GM11168 (cell line): ENCODE data around the gene ZNF473.

Source experiments
- in situ Hi-C: fragments of 300-500 bp; cut with MboI; formaldehyde crosslinking; loops from one replicate; pipeline ENCODE4 v1.12.0; 2022; ENCODE audit warnings: low sequenced_read_pairs; ENCODE audit not compliant: unreplicated experiment

The ZNF473 gene

DNA sequence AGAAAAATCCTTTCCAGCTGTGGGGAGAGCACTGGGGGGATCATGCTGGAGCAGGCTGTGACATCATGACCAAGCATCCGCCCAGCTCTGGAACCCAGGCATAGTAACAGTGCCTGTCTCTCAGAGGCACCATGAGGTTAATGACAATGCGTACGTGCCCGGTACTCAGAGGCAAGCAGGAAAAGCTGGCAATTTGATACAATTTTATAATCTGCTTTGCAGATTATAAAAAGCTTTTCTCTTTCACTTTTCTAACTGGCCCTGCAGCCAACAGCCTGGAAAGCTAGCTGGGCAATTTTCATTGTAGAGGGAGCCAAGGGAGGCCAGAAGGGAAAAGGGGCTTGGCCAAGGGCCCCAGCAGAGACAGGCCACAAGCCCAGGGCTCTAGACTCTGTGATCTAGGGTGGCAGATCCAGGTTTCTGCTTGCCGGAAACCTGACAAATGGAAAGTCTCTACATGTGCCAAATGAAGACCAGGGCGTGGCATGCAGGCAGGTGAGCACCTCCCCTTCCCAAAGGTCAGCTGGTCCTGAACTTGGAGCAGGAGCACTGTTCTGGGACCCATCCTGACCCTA, 23.3 kb upstream of the ZNF473 start:
- in situ Hi-C loops = no loop called here

DNA sequence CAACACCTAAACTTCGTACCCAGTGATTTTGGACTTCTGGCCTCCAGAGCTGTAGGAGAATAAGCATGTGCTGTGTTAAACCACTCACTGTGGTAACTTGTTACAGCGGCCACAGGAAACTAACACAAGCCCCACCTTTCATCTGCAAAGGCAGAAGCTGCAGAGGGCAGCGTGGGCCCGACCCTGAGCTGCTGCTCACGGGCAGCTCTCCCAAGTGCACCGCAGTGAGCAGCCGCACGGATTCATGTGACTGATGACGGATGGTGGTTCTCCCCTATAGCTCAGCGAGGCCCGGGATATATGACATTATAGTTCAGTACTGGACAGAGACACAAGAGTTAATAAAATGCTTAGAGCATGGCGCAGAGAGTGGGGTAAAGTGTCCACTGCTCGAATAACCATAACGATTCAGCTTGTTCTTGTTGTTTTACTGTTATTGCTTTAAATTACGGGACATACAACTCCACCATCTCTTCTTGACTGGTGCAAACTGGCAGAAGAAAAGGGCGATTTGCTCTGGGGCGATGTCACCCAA, 22.5 kb upstream of the ZNF473 start:
- in situ Hi-C loops = no loop called here

DNA sequence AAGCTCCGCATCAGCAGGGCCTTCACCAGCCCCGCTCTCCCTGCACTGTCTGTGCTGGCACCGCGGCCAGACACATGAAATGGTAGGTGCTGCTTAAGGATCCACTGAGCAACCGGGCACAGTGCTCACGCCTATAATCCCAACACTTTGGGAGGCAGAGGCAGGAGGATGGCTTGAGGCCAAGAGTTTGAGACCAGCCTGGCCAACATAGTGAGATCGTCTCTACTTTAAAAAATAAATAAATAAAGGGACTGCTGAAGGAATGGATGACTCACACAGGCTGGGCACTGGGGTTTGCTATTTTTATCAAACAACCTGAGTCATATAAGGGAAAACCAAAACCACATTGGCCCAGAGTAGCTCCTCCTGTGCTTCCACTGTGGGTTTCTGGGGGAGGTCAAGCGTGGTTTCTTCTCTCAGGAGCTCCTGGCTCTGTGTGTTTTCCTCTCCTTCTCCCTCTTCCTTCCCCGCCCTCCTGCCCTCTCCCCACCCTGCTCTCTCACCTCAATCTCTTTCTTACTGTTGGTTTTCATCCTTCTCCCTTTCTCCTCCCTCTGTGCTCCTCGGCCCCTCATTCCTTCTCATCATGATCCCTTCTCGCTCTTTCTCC, 21.9 kb upstream of the ZNF473 start:
- in situ Hi-C loops = no loop called here

DNA sequence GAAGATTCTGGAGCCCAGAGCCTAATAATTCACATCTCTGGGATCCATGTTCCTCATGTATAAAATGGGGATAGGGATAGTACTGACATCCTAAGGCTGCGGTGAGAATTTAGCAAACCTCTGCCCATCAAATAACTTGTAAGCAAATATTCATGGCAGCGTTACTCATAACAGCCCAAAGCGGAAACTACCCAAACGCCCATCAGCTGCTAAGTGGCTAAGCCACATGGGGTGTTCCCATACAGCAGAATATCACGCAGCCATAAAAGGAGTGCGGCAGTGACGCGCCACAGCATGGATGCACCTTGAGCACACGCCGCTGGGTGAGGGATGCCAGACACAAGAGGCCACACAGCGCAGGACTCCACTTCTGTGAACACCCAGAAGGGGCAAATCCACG, 20.4 kb upstream of the ZNF473 start:
- in situ Hi-C loops = no loop called here

DNA sequence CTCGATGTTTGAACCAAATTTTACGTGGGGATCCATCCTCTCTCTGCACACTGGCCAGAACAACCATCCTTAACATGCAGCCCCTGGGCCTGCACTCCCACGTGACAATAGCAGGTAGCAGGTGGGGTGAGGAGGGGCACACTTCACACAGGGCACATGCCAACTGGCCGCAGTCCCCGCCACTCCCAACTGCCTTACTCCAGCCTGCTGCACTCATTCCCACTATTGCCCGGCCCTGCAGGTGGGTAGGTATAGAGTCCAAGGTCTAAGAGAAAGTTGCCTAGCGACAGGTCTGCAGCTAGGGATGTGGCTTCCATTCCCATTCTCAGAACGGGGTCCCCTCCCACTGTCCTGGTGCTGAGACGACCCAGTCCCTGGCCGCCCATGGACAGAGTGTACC, 18.6 kb upstream of the ZNF473 start:
- in situ Hi-C loops = no loop called here

DNA sequence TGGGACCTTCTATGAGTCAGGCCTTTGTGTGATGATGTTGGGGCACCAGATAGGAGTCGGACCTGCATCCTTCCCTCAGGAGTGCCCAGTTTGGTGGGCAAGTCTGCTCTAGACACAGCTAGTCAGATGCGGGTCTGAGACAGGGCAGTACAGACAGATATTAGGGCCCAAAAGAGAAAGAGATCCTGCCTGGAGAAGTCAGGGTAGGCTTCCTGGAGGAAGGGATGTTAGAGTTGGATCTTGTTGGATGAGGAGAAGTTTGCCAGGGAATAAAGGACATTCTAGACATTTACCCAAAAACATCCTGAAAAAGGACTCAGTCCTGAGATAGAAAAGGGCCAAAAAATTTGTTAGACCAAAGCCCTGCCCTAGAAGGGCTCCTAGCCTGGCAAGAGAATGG, 17.9 kb upstream of the ZNF473 start:
- in situ Hi-C loops = no loop called here

DNA sequence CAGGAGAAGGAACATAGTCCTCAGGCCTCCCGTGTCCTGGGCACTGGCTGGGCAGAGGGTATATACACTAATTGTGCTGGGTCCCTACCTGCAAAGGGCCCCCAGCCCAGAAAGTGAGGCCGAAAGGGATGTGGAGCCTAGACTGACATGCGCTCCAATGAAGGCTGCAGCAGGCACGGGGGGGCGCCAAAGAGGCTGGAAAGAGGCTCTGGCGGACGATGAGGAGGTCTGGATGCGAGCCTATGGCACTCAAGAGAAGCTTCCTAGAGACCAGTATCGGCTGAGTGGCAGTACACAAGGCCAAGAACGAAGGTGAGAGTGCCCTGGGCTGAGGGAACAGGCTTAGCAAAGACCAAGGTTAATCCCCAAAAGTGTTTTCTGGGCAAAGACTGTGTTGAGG, 17.3 kb upstream of the ZNF473 start:
- in situ Hi-C loops = no loop called here

DNA sequence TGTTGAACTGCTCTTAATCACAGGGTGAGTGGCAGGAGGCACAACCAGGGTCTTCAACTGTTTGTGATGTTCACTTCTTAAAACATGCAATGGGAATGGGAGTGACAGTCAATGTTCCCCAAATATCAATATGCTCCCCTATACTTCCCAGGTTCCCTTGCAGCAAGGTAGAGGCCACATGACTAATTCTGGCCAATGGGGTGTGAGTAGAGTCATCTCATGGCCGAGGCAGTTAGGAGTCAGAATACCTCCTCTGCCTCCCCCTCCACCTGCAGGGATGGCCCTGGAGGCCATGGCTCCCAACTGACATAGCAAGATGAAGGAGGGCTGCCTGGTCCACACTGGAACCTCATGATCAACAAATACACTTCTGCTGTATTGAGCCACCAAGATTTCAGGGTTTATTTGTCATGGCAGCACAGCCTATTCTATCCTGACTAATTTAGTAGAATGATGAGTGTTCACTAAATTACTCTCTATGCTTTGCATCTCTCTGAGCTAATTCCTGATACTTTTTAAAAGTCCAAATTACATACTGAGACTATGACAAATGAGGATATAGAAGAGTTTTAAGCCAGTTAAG, 9.5 kb upstream of the ZNF473 start:
- in situ Hi-C loops = no loop called here

DNA sequence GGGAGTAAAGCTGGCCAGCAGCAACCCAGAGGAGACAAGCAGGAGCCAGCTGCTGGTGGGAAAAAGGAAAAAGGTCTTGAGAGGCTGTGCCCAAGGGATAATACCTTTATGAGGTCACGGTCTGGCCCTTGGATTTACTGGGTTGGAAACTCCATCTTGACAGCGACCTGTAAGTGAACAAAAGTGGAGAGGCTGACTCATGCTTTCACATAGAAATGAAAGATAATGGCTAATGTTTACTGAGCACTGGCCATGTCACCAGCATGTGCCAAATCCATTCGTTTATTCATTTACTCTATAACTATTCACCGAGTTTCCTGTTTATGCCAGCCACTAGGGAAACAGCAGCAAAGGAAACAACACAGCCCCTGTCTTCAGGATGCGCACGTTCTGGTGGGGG, 5.3 kb upstream of the ZNF473 start:
- in situ Hi-C loops = no loop called here

DNA sequence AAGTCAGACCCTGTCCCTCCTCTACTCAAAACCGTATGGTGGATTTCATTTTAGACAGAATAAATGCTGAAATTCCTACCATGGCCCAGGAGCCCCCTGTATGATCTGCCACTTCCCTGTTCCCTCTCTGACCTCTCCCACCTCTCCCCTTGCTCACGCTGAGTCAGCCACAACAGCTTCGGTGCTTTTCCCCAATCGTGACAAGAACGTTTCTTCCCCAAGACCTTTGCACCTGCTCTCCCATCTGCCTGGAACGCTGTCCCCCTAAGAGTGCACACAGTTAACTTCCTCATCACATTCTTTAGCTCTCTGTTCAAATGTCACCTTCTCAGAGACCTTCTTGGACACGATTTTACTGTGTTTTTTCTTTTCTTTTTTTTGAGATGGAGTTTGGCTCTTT, 3.0 kb upstream of the ZNF473 start:
- in situ Hi-C loops = no loop called here

DNA sequence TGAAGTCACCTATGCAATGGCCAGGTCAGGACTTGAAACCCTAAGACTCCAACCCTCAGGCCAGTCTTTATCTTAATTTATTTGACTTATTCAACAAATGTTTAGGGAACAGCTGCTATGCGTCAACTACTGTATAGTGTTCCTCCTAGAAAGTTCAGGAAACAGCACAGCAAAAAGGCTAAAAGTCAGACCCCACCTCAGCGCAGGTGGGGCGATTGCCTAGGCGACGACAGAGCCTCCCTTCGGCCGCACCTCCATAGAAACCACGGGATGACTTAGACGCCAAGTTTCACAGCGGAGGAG, 1.1 kb upstream of the ZNF473 start:
- in situ Hi-C loops = no loop called here

DNA sequence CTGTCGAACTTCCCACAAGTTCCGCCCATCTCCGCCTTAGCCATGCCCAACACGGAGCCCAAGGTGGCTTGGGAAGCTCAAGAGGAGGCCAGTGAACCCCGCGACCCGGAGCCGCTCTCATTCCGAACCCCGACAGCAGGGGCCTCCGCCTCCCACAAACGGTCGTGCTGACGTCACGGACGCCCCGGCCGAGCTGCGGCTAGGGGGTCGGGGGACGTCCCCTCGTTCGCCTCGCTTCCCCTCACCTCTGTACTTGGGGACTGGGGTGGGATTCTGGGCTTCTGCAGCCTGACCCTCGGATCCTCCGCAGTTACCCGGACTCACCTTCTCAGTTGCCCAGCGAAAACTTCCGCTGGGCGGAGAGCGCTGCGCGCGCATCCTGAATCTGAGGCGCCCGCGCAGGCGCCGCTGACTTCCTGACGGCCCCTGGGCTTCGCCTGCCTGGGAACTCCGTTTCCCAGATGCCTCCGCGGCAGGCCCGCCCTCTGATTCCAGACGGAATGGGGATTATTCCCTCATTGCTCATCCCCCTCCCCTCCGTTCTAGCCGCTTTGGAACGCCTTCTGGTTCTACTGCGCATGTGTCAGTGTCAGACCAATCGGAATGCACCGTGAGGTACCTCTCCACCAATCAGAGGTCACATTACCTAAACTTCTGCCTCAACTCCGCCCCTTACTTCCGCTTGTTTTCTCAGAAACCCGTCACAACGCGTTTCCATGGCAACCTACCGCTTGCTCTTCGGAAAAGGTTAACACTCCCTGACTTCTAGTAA, 597 bp upstream of the ZNF473 start, which contains the start of gene VRK3:
Gene VRK3 (minus strand): TSS at position 351 of the 772 bp plus-strand sequence. CDS start 9,210 bp downstream, outside the sequence.
- in situ Hi-C loops = no loop called here

DNA sequence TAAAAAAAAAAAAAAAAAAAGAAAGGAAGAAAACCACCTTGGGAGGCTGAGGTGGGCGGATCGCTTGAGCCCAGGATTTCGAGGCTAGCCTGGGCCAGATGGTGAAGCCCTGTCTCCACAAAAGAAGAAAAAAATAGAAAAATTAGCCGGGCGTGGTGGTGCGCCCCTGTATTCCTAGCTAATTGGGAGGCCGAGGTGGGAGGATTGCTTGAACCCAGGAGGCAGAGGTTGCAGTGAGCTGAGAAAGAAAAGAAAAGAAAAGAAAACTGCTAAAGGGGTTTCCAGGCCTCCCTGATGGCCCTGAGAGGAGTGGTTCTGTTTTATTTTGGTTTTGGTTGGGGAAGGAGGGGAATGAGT, 723 bp downstream of the ZNF473 start:
- in situ Hi-C loops = no loop called here

DNA sequence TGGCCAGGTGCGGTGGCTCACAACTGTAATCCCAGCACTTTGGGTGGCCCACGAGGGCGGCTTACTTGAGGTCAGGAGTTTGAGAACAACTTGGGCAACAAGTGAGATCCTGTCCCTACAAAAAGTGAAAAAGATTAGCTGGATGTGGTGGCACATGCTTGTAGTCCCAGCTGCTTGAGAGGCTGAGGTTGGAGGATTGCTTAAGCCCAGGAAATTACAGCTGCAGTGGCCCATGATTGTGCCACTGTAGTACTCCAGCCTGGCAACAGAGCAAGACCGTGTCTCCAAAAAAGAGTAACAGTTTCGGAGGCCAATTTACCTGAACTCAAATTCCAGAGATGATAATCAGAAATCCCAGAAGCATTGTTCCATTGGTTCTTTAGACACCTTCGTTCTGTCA, 4.4 kb downstream of the ZNF473 start:
- in situ Hi-C loops = no loop called here

DNA sequence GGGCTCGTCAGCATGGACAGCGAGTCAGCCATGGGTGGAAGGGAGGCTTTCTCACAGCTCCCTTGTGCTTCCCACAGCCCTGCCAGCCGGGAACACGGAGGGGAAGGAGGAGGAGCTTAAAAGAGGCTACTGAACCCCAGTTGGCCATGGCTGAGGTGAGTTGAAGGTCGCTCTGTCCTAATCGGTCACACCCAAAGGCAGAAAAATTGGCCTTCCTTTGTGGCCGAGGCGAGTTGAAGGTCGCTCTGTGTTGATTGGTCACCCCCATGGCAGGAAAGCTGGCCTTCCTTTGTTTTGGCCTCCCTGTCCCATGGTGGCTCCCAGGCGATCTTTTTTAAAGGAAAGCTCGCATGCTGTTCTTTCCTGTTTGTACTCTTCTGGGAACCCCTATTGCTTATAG, 5.1 kb downstream of the ZNF473 start:
- in situ Hi-C loops = no loop called here

DNA sequence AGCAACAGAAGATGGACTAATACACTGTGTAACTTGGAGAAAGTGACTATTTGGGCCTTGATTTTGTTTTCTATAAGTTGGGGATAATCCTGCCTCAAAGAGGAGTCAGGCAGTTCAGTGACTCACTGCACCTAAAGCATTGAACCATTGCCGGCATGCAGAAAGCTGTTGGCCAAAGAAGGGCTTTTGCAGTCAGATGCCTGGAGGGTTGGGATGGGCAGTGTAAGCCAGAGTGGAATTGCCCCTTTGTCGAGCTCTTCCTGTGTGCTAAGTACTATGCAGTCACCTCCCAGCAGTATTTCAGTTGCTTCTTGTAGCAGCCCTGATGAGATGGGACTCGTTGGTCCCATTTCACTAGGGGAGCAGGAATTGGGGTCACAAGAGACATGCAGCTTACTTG, 11.1 kb downstream of the ZNF473 start:
- in situ Hi-C loops = no loop called here

DNA sequence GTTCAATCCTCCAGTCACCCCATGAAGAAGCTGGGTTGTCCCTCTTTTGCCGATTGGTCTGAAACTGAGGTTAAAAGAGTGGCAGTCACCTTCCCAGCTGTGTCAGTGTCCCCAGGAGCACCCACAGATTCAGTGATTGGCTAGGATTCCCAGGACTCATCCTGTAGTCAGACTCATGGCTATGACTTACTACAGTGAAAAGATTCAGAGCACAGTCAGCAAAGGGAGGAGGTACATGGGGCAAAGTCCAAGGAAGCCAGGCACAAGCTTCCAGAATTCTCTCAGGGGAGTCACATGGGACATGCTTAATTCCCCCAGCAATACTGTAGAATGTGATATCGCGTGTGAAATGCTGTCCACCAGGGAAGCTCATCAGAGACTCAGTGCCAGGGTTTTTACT, 14.2 kb downstream of the ZNF473 start:
- in situ Hi-C loops = no loop called here

DNA sequence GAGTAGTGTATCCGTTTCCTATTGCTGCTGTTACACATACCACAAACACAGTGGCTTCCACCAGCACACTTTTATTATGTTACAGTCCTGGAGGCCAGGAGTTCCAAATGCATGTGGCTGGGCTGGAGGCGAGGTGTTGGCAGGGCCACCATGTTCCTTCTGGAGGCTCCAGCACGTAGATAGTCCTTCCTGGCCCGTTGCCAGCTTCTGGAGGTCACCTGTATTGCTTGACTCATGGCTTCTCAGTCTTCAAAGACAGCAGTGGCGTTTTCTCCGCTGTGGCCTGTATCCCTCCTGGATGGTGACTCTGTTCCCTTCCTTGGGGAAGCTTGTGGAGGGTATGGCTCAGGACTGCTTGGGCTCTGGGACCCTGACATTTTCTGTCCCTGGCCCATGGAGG, 15.2 kb downstream of the ZNF473 start:
- in situ Hi-C loops = no loop called here

DNA sequence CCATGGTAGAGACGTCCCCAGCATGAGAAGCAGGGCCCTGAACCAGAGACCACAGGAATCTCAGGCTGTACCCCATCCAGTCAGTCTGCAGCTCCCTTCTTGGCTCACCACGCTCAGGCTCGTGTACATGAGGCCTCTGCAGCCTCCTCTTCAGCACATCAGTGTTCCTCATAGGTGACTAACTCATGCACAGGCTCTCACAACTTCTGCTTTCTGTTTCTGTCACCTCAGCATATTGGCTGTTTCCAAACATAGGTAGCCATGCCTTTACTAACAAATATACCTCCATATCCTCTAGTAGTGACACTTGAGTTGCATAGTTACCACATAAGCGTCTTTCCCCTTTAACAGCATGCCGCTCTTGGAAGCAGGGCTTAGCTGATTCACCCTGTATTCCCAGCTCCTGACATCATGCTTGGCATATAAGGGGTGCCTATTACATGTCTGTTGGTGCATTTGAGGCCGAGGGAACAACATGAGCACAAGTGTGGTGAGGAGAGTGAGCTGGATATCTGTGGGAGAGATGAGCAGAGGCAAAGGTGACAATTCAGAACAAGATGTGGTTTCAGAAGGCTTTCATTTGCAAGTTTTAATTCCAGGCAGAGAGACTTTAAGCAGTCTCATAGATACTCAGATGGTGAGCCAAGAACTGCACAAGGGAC, 16.7 kb downstream of the ZNF473 start:
- in situ Hi-C loops = no loop called here

DNA sequence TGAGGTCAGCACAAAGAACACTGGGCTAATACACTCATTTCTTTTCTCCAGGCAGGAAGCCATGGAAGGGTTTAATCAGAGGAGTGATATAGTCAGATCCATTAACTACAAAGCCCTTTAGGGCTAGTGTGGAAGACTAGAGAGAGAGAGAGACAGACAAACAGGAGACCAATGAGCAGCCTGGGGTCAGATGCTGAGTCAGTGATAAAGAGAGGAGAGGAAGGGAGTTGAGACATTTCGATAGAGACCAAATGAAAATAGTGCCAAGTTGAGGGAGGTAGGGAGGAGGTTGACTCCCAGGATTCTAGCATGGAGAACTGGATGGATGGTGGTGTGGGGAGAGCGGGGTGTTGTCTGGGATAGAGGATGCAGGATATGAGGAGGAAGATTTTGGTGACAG, 18.2 kb downstream of the ZNF473 start:
- in situ Hi-C loops = no loop called here

DNA sequence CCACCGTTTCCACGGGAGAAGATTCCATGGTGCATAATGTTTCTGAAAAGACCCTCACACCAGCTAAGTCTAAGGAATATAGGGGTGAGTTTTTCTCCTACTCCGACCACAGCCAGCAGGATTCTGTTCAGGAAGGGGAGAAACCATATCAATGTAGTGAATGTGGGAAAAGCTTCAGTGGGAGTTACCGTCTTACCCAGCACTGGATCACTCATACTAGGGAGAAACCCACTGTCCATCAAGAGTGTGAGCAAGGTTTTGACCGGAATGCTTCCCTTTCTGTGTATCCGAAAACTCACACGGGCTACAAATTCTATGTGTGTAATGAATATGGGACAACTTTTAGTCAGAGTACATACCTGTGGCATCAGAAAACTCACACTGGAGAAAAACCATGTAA, 19.1 kb downstream of the ZNF473 start:
- in situ Hi-C loops = no loop called here
